Endometrial microvascular endothelial cells (primary cell): Measurements from ENCODE around the gene GPAT2. TPM values are rescaled to one million over a fixed set of nuclear protein-coding genes. Genes with fewer than 3 reads are reported as not detected.
"Not testable (repeated sequence)": the region's sequence is repeated elsewhere in the genome, so short reads cannot be mapped to it uniquely, and the experiment has no call there.

Source experiments
- in situ Hi-C: cut with HindIII; loops from 2 replicates; pipeline ENCODE4 v1.10.0; 2017; ENCODE audit warnings: low sequenced_read_pairs, low pct_unique_long_range_greater_than_20kb; ENCODE audit errors: inconsistent ontology term
- total RNA-seq: library from RNA; depleted of rRNA; stranded (reverse); fragments of >200 nt; gene quantifications from one replicate; pipeline ENCODE4 v1.2.3, GENCODE V29; 2015; ENCODE audit errors: inconsistent ontology term

Gene GPAT2
- total RNA-seq, 1 donor from 2014 or later, result 4.3 TPM

DNA sequence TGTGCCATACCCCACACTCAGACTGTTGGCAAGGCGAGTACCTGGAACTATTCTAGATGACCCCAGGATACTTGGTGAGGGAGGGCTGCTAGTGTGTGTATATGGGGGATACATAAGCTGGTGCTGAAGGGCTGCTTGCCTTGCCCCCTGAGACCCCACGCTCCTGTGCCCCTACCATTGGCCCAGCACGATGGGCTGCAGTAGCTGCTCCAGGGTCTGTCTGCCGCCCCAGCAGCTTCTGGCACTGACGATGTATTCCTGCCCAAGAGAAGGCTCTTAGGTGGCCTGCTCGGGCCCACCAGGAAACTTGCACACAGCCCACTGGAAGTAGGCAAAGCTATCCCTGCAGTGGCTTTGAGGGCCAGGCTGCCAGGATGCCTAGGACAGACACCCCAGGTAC is 9.0 kb downstream of the GPAT2 start:
- in situ Hi-C loops, result not testable (repeated sequence)

- in situ Hi-C loops, result no loop called here
Measured at GRCh38 chr2:96025194-96025492, 9.6 kb downstream of the GPAT2 start.

- in situ Hi-C loops, result no loop called here
Measured at GRCh38 chr2:96024336-96025193, 10.2 kb downstream of the GPAT2 start.

DNA sequence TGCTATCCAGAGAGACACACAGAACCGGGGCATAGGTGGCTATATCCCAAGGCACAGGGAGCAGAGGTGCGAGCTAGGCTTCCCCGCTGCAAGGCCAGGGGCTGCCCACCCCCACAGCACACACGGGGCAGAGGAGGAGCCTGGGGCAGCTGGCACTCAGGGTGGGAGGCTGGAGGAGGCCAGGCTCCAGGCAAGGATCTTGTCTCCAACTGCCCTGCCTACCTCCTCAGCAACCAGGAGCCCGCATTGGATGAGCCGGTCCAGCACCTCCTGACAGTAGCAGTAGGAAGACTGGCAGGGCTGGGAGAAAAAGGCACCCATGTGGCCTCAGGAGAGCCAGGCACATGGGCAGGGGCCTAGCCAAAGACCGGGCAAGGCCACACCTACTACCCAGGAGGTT is 11.0 kb downstream of the GPAT2 start:
- in situ Hi-C loops, result not testable (repeated sequence)

DNA sequence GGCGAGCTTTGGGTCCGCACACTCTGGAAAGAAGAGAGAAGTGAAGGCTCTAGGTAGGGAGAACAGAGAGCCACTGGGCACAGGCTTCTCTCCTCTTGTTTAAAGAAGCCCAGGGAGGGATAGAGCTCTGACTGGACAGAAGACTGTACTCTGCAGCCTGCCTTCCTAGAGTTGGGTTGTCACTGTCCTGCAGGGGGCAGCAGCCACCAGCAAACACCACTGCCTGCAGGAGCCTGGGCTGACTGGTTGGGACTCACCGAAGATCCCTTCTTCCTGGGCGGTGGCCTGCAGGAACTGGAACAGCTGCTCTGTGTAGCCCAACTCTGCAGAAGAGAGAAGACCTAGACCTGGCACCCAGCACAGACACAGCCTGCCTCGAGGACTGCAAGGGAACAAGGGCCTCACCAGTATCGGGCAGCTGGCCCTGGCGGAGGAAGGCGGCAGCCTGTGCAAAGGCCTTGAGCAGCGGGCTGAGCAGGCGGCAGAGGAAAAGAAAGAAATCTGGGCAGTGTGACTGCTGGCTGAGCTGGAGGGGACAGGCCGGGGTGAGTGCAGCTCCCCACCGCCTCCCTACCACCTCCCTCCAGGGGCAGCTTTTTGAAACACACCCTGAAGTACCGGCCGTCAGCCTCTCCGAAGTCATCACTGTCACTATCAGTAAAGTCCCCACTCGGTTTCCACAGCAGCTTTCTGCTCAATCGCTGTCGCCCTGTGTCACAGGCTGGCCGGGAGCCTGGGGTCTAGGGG is 11.8 kb downstream of the GPAT2 start:
- in situ Hi-C loops, result not testable (repeated sequence)

DNA sequence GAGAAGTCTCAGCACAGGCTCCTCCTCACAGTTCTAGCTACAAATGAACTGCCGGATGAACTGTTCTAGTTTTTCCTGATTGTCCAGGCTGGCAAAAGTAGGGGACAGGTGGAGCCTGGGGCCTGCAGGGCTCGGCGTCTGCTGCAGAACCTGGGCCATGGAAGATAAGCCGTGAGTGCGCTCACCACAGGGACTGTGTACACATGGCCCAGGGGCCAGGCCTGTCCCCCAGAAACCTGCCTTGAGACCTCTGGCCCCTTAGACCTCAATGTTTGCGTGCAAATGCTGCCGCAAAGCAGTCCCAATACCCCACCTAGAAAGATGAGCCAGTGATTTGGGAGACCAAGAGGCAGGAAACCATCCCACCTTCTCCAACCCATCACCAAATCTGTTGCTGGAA is 12.6 kb downstream of the GPAT2 start:
- in situ Hi-C loops, result not testable (repeated sequence)

GRCh38 chr2:96021142-96021541 is 13.6 kb downstream of the GPAT2 start:
- in situ Hi-C loops, result not testable (repeated sequence)

GRCh38 chr2:96019909-96020590 is 14.7 kb downstream of the GPAT2 start:
- in situ Hi-C loops, result not testable (repeated sequence)

DNA sequence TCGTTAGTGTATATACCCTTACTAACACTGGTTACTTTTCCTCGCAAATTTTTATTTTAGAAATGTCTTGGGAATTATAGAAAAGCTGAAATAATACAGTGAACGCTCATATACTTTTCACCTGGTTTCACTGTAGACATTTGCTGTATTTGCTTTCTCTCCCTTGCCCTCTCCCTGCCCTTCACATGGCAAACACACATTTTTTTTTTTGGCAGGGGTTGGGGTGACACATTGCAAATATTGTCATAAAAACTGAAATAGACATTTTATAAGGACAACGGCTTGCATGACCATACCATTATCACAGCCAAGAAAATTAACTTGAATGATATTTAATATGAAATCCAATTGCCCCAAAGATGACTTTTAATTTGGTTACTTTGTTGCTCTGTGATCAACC is 18.4 kb downstream of the GPAT2 start:
- in situ Hi-C loops, result not testable (repeated sequence)

- in situ Hi-C loops, result not testable (repeated sequence)
Measured at GRCh38 chr2:96012792-96013264, 21.9 kb downstream of the GPAT2 start.

DNA sequence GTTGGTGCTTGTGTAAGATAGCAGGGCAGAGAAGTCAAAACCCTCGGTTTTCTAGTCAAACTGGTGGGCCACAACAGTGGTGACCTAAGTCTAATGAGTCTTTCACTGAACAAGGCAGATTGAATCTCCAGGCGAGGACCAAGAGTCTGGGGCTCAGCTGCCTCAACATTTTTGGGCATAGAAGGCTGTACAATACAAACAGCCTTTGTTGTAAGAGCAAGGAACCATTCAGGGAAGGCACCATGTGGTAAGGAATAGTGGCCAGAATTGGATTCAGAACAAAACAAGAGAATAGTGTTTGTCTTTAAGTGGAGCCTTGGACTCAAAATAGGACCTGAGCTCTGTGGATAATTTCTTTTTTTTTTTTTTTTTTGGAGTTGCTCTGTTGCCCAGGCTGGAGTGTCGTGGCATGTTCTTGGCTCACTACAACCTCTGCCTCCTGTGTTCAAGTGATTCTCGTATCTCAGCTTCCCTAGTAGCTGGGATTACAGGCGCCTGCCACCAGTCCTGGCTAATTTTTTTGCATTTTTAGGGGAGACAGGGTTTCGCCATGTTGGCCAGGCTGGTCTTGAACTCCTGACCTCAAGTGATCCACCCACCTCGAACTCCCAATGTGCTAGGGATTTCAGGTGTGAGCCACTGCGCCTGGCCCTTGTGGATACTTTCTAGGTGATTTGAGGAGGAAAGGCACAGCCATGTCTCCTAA is 22.5 kb downstream of the GPAT2 start:
- in situ Hi-C loops, result not testable (repeated sequence)

DNA sequence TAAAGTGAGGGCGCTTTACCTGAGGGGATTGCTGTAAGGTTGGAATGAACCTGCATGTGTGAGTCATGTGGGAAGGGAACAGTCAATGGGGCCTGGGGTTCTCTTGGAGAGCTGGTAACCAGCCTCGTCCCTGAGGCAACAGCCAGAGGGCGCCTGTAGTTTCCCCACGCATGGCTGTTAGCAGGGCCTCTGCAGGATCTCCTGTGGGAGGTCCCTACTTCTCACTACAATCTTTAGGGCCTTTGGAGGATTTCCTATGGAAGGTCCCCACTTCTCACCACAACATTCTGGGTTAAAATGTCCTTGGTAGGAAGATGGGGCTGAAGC is 23.6 kb downstream of the GPAT2 start:
- in situ Hi-C loops, result not testable (repeated sequence)

DNA sequence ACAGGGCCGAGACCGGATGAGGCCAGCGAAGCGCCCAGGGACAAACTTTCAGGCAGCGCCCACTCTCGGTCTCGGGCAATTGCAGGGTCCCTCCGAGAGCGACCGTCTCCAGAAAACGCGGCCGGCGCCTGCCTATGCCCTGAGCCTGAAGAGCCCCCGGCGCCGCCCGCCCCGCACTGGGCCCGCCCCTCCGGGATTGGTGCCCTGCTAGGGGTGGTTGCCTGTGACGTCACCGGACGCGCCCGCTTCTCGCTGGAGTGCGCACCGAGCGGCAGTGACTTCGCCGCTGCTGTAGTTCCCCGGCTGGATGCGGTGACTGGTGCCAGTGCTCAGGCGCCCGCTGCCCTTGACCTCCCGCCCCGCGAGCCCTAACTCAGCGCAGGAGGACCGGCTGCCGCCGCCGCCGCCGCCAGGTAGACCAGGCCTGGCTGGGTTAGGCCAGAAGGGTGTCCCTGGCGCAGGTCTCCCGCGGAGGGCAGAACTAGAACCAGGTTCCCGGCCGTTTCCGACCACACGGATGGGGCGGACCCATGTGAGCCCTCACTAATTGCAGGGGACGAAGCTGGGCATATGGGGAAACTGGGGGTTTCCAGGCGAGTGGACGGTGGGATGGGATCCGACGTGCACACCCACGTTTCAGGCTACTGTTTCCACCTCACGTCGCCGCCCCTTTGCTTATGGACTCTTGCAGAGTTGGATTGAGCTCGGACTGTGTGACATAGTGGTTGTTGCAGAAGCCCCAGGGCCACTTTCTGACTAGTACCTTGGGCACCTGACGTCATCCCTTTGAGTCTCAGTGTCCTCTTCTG is 24.2 kb downstream of the GPAT2 start:
- in situ Hi-C loops, result not testable (repeated sequence)

- in situ Hi-C loops, result not testable (repeated sequence)
Measured at GRCh38 chr2:96009833-96010232, 24.9 kb downstream of the GPAT2 start.

GRCh38 chr2:96008051-96008450 is 26.7 kb downstream of the GPAT2 start:
- in situ Hi-C loops, result not testable (repeated sequence)

GRCh38 chr2:96006248-96006647 is 28.5 kb downstream of the GPAT2 start:
- in situ Hi-C loops, result not testable (repeated sequence)

DNA sequence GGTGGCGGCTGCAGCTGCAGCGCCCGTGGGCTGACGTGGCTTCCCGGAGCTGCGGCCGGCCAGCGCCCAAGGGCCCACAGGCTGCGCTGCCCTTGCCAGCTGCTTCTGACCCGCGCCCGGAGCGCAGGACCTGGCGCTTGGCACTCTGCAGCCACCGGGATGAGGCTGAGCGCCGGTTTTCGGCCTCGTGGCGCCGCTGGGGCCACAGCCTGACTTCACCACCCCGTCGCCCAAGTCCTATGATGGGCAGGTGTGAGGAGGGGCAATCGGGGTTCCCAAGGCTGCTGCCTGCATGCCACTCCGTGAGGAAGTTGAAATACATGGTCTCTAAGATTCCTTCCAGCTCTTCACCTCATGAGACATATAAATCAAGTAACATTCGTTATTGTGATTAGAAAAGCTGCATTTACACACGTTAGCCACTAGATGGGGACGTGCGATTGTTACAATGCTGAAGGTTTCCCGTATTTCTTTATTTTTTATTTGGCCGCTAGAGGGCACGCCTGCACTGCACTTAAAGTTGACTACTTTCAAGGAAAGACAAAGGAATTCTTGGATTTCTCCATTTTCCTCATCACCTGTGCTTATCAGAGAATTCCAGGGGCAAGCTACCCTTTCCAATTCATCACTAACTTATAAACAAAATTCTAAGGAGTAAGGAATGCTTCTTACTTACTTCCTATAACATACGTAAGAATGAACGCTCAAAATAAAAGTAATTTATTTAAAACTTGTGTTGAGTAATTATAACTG is 42.0 kb downstream of the GPAT2 start:
- in situ Hi-C loops, result not testable (repeated sequence)

- in situ Hi-C loops, result not testable (repeated sequence)
Measured at GRCh38 chr2:95992102-95992501, 42.6 kb downstream of the GPAT2 start.
